ENCODE results near the gene SF3B5.

The SF3B5 gene

DNA sequence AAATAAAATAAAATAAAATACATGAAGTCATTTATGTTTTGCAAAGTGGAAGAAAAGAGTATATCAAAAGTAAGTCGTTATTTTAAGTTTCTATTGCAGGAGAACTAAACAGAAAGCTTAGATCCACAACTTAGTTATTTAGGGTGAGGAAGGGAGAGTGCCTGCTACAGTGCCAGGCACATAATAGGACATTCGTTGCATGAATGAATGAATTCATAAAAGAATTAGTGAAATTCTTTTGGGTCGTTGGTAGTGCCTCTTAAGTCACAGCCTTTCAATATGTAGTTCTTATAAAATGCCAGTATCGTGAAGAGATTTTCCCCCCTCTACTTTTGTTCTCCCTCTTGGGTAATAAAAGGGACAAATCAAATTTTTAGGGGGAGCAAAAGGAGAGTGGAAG is 29.1 kb downstream of the SF3B5 start:
- no peak overlapping the region for H3K4me3 ChIP-seq (ENCODE audit: low read depth, low read length, poor library complexity, severe bottlenecking)
- no peak overlapping the region for H2AFZ ChIP-seq (ENCODE audit: low read length)
- H3K79me2 ChIP-seq (ENCODE audit: insufficient read depth, low read length), result no peaks in the 10 kb centered on the region
- no peak overlapping the region for H3K27ac ChIP-seq (ENCODE audit: low read depth, low read length, poor library complexity, severe bottlenecking)
- H3K9me3 ChIP-seq (ENCODE audit: low read length), result no peaks in the 10 kb centered on the region
- no peaks in the 10 kb centered on the region for H4K20me1 ChIP-seq (ENCODE audit: insufficient read depth, low read length)
- no peak overlapping the region for H3K9ac ChIP-seq (ENCODE audit: low read length)
- H3K4me2 ChIP-seq (ENCODE audit: low read length), result no peak overlapping the region
- H3F3A ChIP-seq (ENCODE audit: insufficient read depth, low read length), result no peaks in the 10 kb centered on the region
- no peaks in the 10 kb centered on the region for H3K9me2 ChIP-seq (ENCODE audit: low read depth, low read length)
- peaks cover 25% of the 10 kb centered on the region for H3K4me1 ChIP-seq (ENCODE audit: insufficient read depth, low read length, severe bottlenecking)
- peaks cover 5% of the 10 kb centered on the region; the same call in 1 of the 2 replicates for H3K27me3 ChIP-seq (ENCODE audit: insufficient read depth, low read length)
- TF ChIP-seq, protein P1, sequence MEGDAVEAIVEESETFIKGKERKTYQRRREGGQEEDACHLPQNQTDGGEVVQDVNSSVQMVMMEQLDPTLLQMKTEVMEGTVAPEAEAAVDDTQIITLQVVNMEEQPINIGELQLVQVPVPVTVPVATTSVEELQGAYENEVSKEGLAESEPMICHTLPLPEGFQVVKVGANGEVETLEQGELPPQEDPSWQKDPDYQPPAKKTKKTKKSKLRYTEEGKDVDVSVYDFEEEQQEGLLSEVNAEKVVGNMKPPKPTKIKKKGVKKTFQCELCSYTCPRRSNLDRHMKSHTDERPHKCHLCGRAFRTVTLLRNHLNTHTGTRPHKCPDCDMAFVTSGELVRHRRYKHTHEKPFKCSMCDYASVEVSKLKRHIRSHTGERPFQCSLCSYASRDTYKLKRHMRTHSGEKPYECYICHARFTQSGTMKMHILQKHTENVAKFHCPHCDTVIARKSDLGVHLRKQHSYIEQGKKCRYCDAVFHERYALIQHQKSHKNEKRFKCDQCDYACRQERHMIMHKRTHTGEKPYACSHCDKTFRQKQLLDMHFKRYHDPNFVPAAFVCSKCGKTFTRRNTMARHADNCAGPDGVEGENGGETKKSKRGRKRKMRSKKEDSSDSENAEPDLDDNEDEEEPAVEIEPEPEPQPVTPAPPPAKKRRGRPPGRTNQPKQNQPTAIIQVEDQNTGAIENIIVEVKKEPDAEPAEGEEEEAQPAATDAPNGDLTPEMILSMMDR (IDR thresholded peaks at IDR 0.05; ENCODE audit: low read length), result no peak
- TF ChIP-seq EZH2 (IDR thresholded peaks at IDR 0.05; ENCODE audit: borderline replicate concordance, low read length), result no peak
- no peaks in the 10 kb centered on the region for H3K36me3 ChIP-seq (ENCODE audit: insufficient read depth, low read length)

DNA sequence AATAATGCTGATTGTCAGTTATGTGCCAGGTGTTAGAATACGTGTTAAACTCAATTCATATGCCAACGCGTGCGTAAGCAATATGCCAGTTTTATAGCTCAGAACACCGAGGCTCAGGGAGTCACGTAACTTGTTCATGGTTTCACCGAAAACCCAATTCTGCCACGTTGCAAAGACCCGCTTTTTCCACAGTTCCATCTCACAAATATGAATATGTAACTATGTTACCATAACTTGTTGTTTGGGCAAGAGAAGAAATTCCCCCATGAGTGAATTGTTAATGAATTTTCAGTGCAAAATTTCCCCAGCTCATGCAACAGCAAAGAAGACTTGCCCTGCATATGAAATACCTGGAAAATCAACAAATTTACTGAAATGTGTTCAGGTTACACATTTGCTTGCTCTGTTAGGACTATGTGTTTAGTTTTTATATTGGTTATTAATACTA is 30.1 kb downstream of the SF3B5 start:
- Histone ChIP-seq H3K27ac (ENCODE audit: low read depth, low read length, poor library complexity, severe bottlenecking) (no peak overlapping the region), H3K9me2 (ENCODE audit: low read depth, low read length) (no peaks in the 10 kb centered on the region), H2AFZ (ENCODE audit: low read length) (no peak overlapping the region), H3K9me3 (ENCODE audit: low read length) (no peaks in the 10 kb centered on the region), H3K9ac (ENCODE audit: low read length) (no peak overlapping the region; the same call in 1 of the 2 replicates), H3K4me2 (ENCODE audit: low read length) (peak overlapping the region; percentile 99), H3F3A (ENCODE audit: insufficient read depth, low read length) (no peaks in the 10 kb centered on the region), H3K79me2 (ENCODE audit: insufficient read depth, low read length) (no peaks in the 10 kb centered on the region), H4K20me1 (ENCODE audit: insufficient read depth, low read length) (no peaks in the 10 kb centered on the region), H3K4me3 (ENCODE audit: low read depth, low read length, poor library complexity, severe bottlenecking) (peak overlapping the region; percentile 71), H3K27me3 (ENCODE audit: insufficient read depth, low read length) (peaks cover 5% of the 10 kb centered on the region; the same call in 1 of the 2 replicates), H3K4me1 (ENCODE audit: insufficient read depth, low read length, severe bottlenecking) (peaks cover 25% of the 10 kb centered on the region), H3K36me3 (ENCODE audit: insufficient read depth, low read length) (no peaks in the 10 kb centered on the region)
- TF ChIP-seq EZH2 (IDR thresholded peaks at IDR 0.05; ENCODE audit: borderline replicate concordance, low read length), result no peak
- TF ChIP-seq, protein P1 (IDR thresholded peaks at IDR 0.05; ENCODE audit: low read length), result no peak

- H3K4me2 ChIP-seq (ENCODE audit: low read length), result peak overlapping the region; percentile 99
- TF ChIP-seq, protein P1 (IDR thresholded peaks at IDR 0.05; ENCODE audit: low read length), result no peak
- no peak for TF ChIP-seq EZH2 (IDR thresholded peaks at IDR 0.05; ENCODE audit: borderline replicate concordance, low read length)
- no peaks in the 10 kb centered on the region for H3K9me3 ChIP-seq (ENCODE audit: low read length)
- H3K4me1 ChIP-seq (ENCODE audit: insufficient read depth, low read length, severe bottlenecking), result peaks cover 25% of the 10 kb centered on the region
- no peaks in the 10 kb centered on the region for H4K20me1 ChIP-seq (ENCODE audit: insufficient read depth, low read length)
- no peak overlapping the region for H2AFZ ChIP-seq (ENCODE audit: low read length)
- H3K27me3 ChIP-seq (ENCODE audit: insufficient read depth, low read length), result peaks cover 5% of the 10 kb centered on the region; the same call in 1 of the 2 replicates
- H3K36me3 ChIP-seq (ENCODE audit: insufficient read depth, low read length), result no peaks in the 10 kb centered on the region
- no peaks in the 10 kb centered on the region for H3K79me2 ChIP-seq (ENCODE audit: insufficient read depth, low read length)
- no peaks in the 10 kb centered on the region for H3F3A ChIP-seq (ENCODE audit: insufficient read depth, low read length)
- no peak overlapping the region for H3K27ac ChIP-seq (ENCODE audit: low read depth, low read length, poor library complexity, severe bottlenecking)
- no peaks in the 10 kb centered on the region for H3K9me2 ChIP-seq (ENCODE audit: low read depth, low read length)
- peak overlapping the region; percentile 69 for H3K9ac ChIP-seq (ENCODE audit: low read length)
- H3K4me3 ChIP-seq (ENCODE audit: low read depth, low read length, poor library complexity, severe bottlenecking), result peak overlapping the region; percentile 71
Observed at GRCh38 chr6:144064402-144065212, 30.8 kb downstream of the SF3B5 start.
